ENCODE measurements around the gene RBM23. TPM values are rescaled to one million over a fixed set of nuclear protein-coding genes. Genes with fewer than 3 reads are reported as not detected.

RBM23 gene
- polyA plus RNA-seq, 1 of the 3 experiments (the other 2 are of a cell fraction) = 65.5 TPM

- Histone ChIP-seq H4K20me1 (ENCODE audit: insufficient read depth) (no peaks in the 10 kb centered on the region), H3K36me3 (replicated peaks in 1 of 2; ENCODE audit: control insufficient read depth in 1 of 2, insufficient read depth in 2 of 2, low read length in 1 of 2) (peaks cover 11 to 16% of the 10 kb centered on the region in 2 experiments), H3K9me2 (no peaks in the 10 kb centered on the region), H3K9me3 (no peaks in the 10 kb centered on the region), H3K4me1 (ENCODE audit: control insufficient read depth in 1 of 2, insufficient read depth in 2 of 2, low read depth in 1 of 2, low read length in 1 of 2) (peaks cover 9 to 12% of the 10 kb centered on the region in 2 experiments; a peak in 2 of 4 replicates), H3K4me2 (peak overlapping the region; percentile 78), H3K27ac (ENCODE audit: low read depth in 2 of 2, low read length in 1 of 2) (peak overlapping the region; percentile 58 to 85), H3K9ac (peak overlapping the region; percentile 68), H3K27me3 (ENCODE audit: insufficient read depth) (no peaks in the 10 kb centered on the region), H3F3A (replicated peaks; ENCODE audit: insufficient read depth) (peaks cover 13% of the 10 kb centered on the region), H3K79me2 (ENCODE audit: insufficient read depth) (peaks cover 28% of the 10 kb centered on the region), H3K4me3 (ENCODE audit: low read depth in 2 of 2, low read length in 1 of 2) (peak overlapping the region; percentile 49 to 64), H2AFZ (ENCODE audit: low read depth) (peak overlapping the region; percentile 94)
- 0% methylated on average over 2 of the region's 2 CpGs for WGBS (ENCODE audit: low lambda C conversion rate)
- ChIA-PET CTCF (interaction anchor here (0.6 to 3.7 kb wide), 38 partner anchors 8 to 152 kb away, joined by 3 to 36 read pairs (median 7); partner anchors contain the start of genes AJUBA, CDH24, HAUS4 and LRP10), POLR2A (interaction anchor here (1.1 to 1.6 kb wide), 4 partner anchors 12 to 81 kb away, joined by 3 to 15 read pairs (median 4); partner anchors contain the start of genes HAUS4 and RBM23)
- no peak for TF ChIP-seq RXRA (IDR thresholded peaks at IDR 0.05; ENCODE audit: borderline replicate concordance, low read depth)
- no peak for TF ChIP-seq FOXJ3 (CRISPR knock-in tag; IDR thresholded peaks at IDR 0.05)
- no peak for TF ChIP-seq PBX3 (IDR thresholded peaks at IDR 0.05)
- TF ChIP-seq RCOR1 (IDR thresholded peaks at IDR 0.05; ENCODE audit: low read length) = no peak
- no peak for TF ChIP-seq MAX (IDR thresholded peaks at IDR 0.05; ENCODE audit: low read depth)
- no peak for TF ChIP-seq NRF1 (IDR thresholded peaks at IDR 0.05; ENCODE audit: low read depth, low read length)
- TF ChIP-seq, protein P1, sequence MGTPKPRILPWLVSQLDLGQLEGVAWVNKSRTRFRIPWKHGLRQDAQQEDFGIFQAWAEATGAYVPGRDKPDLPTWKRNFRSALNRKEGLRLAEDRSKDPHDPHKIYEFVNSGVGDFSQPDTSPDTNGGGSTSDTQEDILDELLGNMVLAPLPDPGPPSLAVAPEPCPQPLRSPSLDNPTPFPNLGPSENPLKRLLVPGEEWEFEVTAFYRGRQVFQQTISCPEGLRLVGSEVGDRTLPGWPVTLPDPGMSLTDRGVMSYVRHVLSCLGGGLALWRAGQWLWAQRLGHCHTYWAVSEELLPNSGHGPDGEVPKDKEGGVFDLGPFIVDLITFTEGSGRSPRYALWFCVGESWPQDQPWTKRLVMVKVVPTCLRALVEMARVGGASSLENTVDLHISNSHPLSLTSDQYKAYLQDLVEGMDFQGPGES (IDR thresholded peaks at IDR 0.05; ENCODE audit: low read depth, low read length) = no peak
- TF ChIP-seq GABPA (IDR thresholded peaks at IDR 0.05; ENCODE audit: low read depth) = no peak
- no peak for TF ChIP-seq YY1 (IDR thresholded peaks at IDR 0.05; ENCODE audit: low read depth)
- TF ChIP-seq, protein P2, sequence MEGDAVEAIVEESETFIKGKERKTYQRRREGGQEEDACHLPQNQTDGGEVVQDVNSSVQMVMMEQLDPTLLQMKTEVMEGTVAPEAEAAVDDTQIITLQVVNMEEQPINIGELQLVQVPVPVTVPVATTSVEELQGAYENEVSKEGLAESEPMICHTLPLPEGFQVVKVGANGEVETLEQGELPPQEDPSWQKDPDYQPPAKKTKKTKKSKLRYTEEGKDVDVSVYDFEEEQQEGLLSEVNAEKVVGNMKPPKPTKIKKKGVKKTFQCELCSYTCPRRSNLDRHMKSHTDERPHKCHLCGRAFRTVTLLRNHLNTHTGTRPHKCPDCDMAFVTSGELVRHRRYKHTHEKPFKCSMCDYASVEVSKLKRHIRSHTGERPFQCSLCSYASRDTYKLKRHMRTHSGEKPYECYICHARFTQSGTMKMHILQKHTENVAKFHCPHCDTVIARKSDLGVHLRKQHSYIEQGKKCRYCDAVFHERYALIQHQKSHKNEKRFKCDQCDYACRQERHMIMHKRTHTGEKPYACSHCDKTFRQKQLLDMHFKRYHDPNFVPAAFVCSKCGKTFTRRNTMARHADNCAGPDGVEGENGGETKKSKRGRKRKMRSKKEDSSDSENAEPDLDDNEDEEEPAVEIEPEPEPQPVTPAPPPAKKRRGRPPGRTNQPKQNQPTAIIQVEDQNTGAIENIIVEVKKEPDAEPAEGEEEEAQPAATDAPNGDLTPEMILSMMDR (IDR thresholded peaks at IDR 0.05) = no peak
- no peak for TF ChIP-seq POLR2AphosphoS5 (IDR thresholded peaks at IDR 0.05; ENCODE audit: low read depth, low read length)
- no peak for DNase-seq
These were observed 11.0 kb upstream of the RBM23 start for GRCh38 chr14:22929961-22930364.
